ENCODE measurements around the gene MEGF8. TPM values are rescaled to one million over a fixed set of nuclear protein-coding genes. Genes with fewer than 3 reads are reported as not detected.

Gene MEGF8
- total and polyA plus RNA-seq, 10 of the 15 experiments (the other 5 are each of a cell fraction or from before 2014, with no cell fraction given), result 0.43 to 12.8 (median 2.7) TPM

DNA sequence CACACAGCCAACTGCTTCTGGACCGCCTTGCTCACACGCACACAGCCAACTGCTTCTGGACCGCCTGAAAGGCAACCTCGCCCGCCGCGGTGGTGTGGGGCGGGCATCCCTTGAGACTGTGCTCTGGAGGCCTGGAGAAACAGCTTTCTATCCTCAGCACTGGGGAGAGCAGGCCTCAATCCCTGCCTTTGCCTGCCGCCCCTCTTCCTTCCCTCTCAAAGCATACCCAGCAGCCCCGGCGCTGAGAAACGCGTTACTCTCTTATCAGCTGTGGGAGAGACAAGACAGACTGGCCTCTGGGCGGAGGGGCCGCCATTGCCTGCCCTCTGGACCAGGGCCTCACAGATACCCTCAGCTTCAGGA is 98.9 kb downstream of the MEGF8 start:
- H3K9ac ChIP-seq (ENCODE audit: control insufficient read depth, insufficient read depth, low read length), result no peak overlapping the region
- peaks cover 16% of the 10 kb centered on the region for H3K4me1 ChIP-seq (ENCODE audit: control insufficient read depth, insufficient read depth, low read length)
- no peak overlapping the region for H3K27ac ChIP-seq (ENCODE audit: control insufficient read depth, insufficient read depth)

DNA sequence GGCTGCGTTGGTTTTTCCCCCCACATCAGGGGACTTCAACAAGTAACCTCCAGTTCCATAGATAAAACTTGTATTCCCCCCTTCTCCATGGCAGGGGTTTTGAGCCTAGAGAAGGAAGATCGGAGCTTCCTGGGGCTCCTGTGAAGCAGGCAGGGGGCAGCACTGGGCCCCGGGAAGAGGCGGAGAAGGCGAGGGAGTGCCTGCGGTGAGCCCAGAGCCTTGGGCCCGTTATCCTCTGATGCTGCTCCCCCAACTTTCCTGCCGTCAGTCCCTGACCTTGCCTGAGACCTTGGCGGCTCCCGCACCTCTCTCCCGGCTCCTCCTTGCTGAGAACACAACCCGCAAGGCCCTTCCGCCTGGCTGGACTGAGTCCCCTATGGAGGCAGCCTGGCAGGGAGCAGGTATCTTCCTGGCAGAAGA is 99.3 kb downstream of the MEGF8 start:
- H3K27me3 ChIP-seq (replicated peaks in 1 of 2; ENCODE audit: control insufficient read depth in 2 of 2, insufficient read depth in 2 of 2, low read length in 1 of 2), result no peaks in the 10 kb centered on the region
- H3K4me2 ChIP-seq (ENCODE audit: control insufficient read depth, insufficient read depth), result no peak overlapping the region
- no peaks in the 10 kb centered on the region for H3K36me3 ChIP-seq (ENCODE audit: control insufficient read depth in 2 of 2, insufficient read depth in 2 of 2, low read length in 1 of 2)
- in situ Hi-C loops (cut with MboI), result no loop called here
- no peak for DNase-seq (ENCODE audit: low read depth, low spot score)
- ChIA-PET POLR2A (no interaction called here), SMC1A (ENCODE audit: uncharacterized antibody, unreplicated experiment) (interaction anchor here (1.1 kb wide), 1 partner anchor 8 kb away, joined by 4 read pairs; no protein-coding TSS in a partner anchor), RAD21 (ENCODE audit: unreplicated experiment) (interaction anchor here (1.6 kb wide), 1 partner anchor 8 kb away, joined by 9 read pairs; no protein-coding TSS in a partner anchor), CTCF (interaction anchor here (1.6 to 4.4 kb wide), 4 partner anchors 9 to 42 kb away, joined by 3 to 27 read pairs (median 26); no protein-coding TSS in a partner anchor)
- no peak overlapping the region for H2AFZ ChIP-seq (ENCODE audit: control insufficient read depth, low read depth, low read length)
- peaks cover 4% of the 10 kb centered on the region for H3K79me2 ChIP-seq (ENCODE audit: control insufficient read depth, insufficient read depth, low read length)
- BruUV-seq (replicated peaks), result no TSS peak
- ATAC-seq, result no peak
- H4K20me1 ChIP-seq (ENCODE audit: control insufficient read depth, insufficient read depth), result no peaks in the 10 kb centered on the region
- no peak overlapping the region for H3K4me3 ChIP-seq
- no peak for TF ChIP-seq SREBF1 (IDR thresholded peaks at IDR 0.05; ENCODE audit: low read length)
- no peak for TF ChIP-seq TCF3 (IDR thresholded peaks at IDR 0.05; ENCODE audit: borderline replicate concordance, insufficient read depth, low read depth, low read length)
- TF ChIP-seq, protein P1, sequence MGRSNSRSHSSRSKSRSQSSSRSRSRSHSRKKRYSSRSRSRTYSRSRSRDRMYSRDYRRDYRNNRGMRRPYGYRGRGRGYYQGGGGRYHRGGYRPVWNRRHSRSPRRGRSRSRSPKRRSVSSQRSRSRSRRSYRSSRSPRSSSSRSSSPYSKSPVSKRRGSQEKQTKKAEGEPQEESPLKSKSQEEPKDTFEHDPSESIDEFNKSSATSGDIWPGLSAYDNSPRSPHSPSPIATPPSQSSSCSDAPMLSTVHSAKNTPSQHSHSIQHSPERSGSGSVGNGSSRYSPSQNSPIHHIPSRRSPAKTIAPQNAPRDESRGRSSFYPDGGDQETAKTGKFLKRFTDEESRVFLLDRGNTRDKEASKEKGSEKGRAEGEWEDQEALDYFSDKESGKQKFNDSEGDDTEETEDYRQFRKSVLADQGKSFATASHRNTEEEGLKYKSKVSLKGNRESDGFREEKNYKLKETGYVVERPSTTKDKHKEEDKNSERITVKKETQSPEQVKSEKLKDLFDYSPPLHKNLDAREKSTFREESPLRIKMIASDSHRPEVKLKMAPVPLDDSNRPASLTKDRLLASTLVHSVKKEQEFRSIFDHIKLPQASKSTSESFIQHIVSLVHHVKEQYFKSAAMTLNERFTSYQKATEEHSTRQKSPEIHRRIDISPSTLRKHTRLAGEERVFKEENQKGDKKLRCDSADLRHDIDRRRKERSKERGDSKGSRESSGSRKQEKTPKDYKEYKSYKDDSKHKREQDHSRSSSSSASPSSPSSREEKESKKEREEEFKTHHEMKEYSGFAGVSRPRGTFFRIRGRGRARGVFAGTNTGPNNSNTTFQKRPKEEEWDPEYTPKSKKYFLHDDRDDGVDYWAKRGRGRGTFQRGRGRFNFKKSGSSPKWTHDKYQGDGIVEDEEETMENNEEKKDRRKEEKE (IDR thresholded peaks at IDR 0.05), result no peak
- no peak for TF ChIP-seq CHD2 (IDR thresholded peaks at IDR 0.05; ENCODE audit: borderline replicate concordance, low read depth, low read length)
- TF ChIP-seq, protein P2, sequence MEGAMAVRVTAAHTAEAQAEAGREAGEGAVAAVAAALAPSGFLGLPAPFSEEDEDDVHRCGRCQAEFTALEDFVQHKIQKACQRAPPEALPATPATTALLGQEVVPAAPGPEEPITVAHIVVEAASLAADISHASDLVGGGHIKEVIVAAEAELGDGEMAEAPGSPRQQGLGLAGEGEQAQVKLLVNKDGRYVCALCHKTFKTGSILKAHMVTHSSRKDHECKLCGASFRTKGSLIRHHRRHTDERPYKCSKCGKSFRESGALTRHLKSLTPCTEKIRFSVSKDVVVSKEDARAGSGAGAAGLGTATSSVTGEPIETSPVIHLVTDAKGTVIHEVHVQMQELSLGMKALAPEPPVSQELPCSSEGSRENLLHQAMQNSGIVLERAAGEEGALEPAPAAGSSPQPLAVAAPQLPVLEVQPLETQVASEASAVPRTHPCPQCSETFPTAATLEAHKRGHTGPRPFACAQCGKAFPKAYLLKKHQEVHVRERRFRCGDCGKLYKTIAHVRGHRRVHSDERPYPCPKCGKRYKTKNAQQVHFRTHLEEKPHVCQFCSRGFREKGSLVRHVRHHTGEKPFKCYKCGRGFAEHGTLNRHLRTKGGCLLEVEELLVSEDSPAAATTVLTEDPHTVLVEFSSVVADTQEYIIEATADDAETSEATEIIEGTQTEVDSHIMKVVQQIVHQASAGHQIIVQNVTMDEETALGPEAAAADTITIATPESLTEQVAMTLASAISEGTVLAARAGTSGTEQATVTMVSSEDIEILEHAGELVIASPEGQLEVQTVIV (IDR thresholded peaks at IDR 0.05; ENCODE audit: borderline replicate concordance, partially characterized antibody), result no peak
- TF ChIP-seq, protein P3, sequence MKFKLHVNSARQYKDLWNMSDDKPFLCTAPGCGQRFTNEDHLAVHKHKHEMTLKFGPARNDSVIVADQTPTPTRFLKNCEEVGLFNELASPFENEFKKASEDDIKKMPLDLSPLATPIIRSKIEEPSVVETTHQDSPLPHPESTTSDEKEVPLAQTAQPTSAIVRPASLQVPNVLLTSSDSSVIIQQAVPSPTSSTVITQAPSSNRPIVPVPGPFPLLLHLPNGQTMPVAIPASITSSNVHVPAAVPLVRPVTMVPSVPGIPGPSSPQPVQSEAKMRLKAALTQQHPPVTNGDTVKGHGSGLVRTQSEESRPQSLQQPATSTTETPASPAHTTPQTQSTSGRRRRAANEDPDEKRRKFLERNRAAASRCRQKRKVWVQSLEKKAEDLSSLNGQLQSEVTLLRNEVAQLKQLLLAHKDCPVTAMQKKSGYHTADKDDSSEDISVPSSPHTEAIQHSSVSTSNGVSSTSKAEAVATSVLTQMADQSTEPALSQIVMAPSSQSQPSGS (IDR thresholded peaks at IDR 0.05; ENCODE audit: low read length), result no peak
- no peak for TF ChIP-seq CBFB (IDR thresholded peaks at IDR 0.05; ENCODE audit: low read depth)
- TF ChIP-seq SPI1 (IDR thresholded peaks at IDR 0.05; ENCODE audit: borderline replicate concordance, insufficient read depth, low read depth, low read length), result no peak
- no peak for TF ChIP-seq ZBED1 (IDR thresholded peaks at IDR 0.05; ENCODE audit: borderline replicate concordance)
- no peaks in the 10 kb centered on the region for H3K9me3 ChIP-seq (replicated peaks; ENCODE audit: control insufficient read depth, insufficient read depth, low read length)
- H3K27ac ChIP-seq (ENCODE audit: control insufficient read depth, insufficient read depth), result no peak overlapping the region
- no peak for FAIRE-seq
- no peak overlapping the region for H3K9ac ChIP-seq (ENCODE audit: control insufficient read depth, insufficient read depth, low read length)
- peaks cover 16% of the 10 kb centered on the region for H3K4me1 ChIP-seq (ENCODE audit: control insufficient read depth, insufficient read depth, low read length)
- intact Hi-C loops (cut with micrococcal nuclease; ENCODE audit: unreplicated experiment), result loop anchor here (5.0 kb wide), 1 partner anchor 97 kb away; the partner anchor contains the start of gene MEGF8
- WGBS (ENCODE audit: insufficient coverage, insufficient replicate concordance, low lambda C conversion rate, missing lambda C conversion rate), result 83% methylated on average over 13 of the region's 13 CpGs

More for the DNA sequence above, 98.9 kb downstream of the MEGF8 start:
- DNase-seq (ENCODE audit: low read depth, low spot score) (no peak), FAIRE-seq (no peak), ATAC-seq (no peak)
- no peak for TF ChIP-seq RAD51 (IDR thresholded peaks at IDR 0.05)
- Histone ChIP-seq H3K4me3 (no peak overlapping the region), H4K20me1 (ENCODE audit: control insufficient read depth, insufficient read depth) (no peaks in the 10 kb centered on the region), H3K4me2 (ENCODE audit: control insufficient read depth, insufficient read depth) (peak overlapping the region; percentile 97; the same call in 1 of the 2 replicates), H3K9me3 (replicated peaks; ENCODE audit: control insufficient read depth, insufficient read depth, low read length) (no peaks in the 10 kb centered on the region), H3K36me3 (ENCODE audit: control insufficient read depth in 2 of 2, insufficient read depth in 2 of 2, low read length in 1 of 2) (no peaks in the 10 kb centered on the region), H3K27me3 (replicated peaks in 1 of 2; ENCODE audit: control insufficient read depth in 2 of 2, insufficient read depth in 2 of 2, low read length in 1 of 2) (no peaks in the 10 kb centered on the region), H2AFZ (ENCODE audit: control insufficient read depth, low read depth, low read length) (peak overlapping the region; percentile 87; the same call in 1 of the 2 replicates), H3K79me2 (ENCODE audit: control insufficient read depth, insufficient read depth, low read length) (peaks cover 4% of the 10 kb centered on the region)
- ChIA-PET RAD21 (ENCODE audit: unreplicated experiment) (interaction anchor here (1.6 kb wide), 1 partner anchor 9 kb away, joined by 9 read pairs; no protein-coding TSS in a partner anchor), SMC1A (ENCODE audit: uncharacterized antibody, unreplicated experiment) (interaction anchor here (1.1 to 1.2 kb wide), 2 partner anchors 9 to 14 kb away, joined by 3 to 4 read pairs; no protein-coding TSS in a partner anchor), POLR2A (interaction anchor here (1.4 kb wide), 1 partner anchor 205 kb away, joined by 4 read pairs; no protein-coding TSS in a partner anchor), CTCF (interaction anchor here (0.8 to 4.4 kb wide), 6 partner anchors 9 to 43 kb away, joined by 3 to 27 read pairs (median 15); no protein-coding TSS in a partner anchor)
- 95% methylated on average over 13 of the region's 15 CpGs for WGBS (ENCODE audit: insufficient coverage, insufficient replicate concordance, low lambda C conversion rate, missing lambda C conversion rate)
- BruUV-seq (replicated peaks), result no TSS peak
- in situ Hi-C loops (cut with MboI) (no loop called here), intact Hi-C loops (cut with micrococcal nuclease; ENCODE audit: unreplicated experiment) (loop anchor here (5.0 kb wide), 1 partner anchor 97 kb away; the partner anchor contains the start of gene MEGF8)

Measured in GM12878 (cell line).